Activated CD8-positive, alpha-beta T cell treated with anti-CD3 and anti-CD28 coated beads for 36 hours (primary cell): ENCODE measurements around the gene FNIP2. TPM values are rescaled to one million over a fixed set of nuclear protein-coding genes. Genes with fewer than 3 reads are reported as not detected.

Experiments
- ATAC-seq: fragments of 200-7000 bp; cut with Tn5 transposase; one replicate; pipeline ENCODE4 v1.10.0; 2021; ENCODE audit warnings: mild to moderate bottlenecking, moderate library complexity
- CTCF ChIA-PET: fragments of 350-600 bp; sonication (Branson Sonifier 250); formaldehyde crosslinking; loops from one replicate; lab custom pipeline; 2021; ENCODE audit warnings: antibody characterized with exemption; lab: Charles Lee
- POLR2A ChIA-PET: fragments of 350-600 bp; sonication (Branson Sonifier 250); formaldehyde crosslinking; loops from one replicate; lab custom pipeline; 2021; ENCODE audit warnings: antibody characterized with exemption; lab: Charles Lee
- DNase-seq: peaks from one replicate; pipeline ENCODE4 v3.0.0-alpha.2; 2020
- H3K27ac Mint-ChIP-seq: one replicate; pipeline ENCODE4 v1.8.0; 2021; ENCODE audit warnings: mild to moderate bottlenecking, mixed read lengths
- H3K27me3 Mint-ChIP-seq: one replicate; pipeline ENCODE4 v1.8.0; 2021; ENCODE audit warnings: mixed read lengths
- H3K36me3 Mint-ChIP-seq: one replicate; pipeline ENCODE4 v1.8.0; 2021; ENCODE audit warnings: low read depth, mixed read lengths
- H3K4me1 Mint-ChIP-seq: one replicate; pipeline ENCODE4 v1.8.0; 2021; ENCODE audit warnings: low read depth, mixed read lengths
- H3K4me3 Mint-ChIP-seq: one replicate; pipeline ENCODE4 v1.8.0; 2021; ENCODE audit warnings: mild to moderate bottlenecking, moderate library complexity, mixed read lengths
- H3K9me3 Mint-ChIP-seq: one replicate; pipeline ENCODE4 v1.8.0; 2021; ENCODE audit warnings: mixed read lengths
- intact Hi-C: fragments of 100-400 bp; cut with micrococcal nuclease; formaldehyde crosslinking; loops from one replicate; pipeline ENCODE4 v1.10.0; 2022
- total RNA-seq, 2 experiments: library from RNA; stranded (reverse); gene quantifications; one replicate each; pipeline ENCODE4 v1.2.3, GENCODE V29; 2021
- TF ChIP-seq, protein P1 (sequence below): fragments of 200-600 bp; IDR thresholded peaks from one replicate; pipeline ENCODE4 v1.8.0; 2022; ENCODE audit warnings: antibody characterized with exemption, mild to moderate bottlenecking

The FNIP2 gene
- total RNA-seq, 2 experiments from 2014 or later = 11.2 to 11.7 TPM

DNA sequence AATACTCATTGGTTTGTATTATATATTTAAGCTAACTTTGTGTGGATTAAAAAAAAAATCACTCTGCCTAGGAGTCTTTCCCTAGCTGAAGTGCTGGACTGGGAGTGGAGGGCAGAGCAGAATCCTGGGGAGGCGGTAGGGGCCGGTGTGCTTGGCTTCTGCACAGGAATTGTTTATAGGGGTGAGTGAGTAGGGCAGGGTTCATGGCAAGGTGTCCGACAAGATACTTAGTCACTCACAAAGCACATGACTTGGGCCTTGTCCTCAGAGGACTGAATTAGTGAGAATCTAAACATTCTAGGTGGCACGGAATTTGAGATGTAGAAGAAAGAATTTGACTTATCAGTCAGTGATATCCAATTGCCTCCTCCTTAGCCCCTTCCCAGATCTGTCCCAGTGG lies 32.2 kb downstream of the FNIP2 start:
- H3K27me3 Mint-ChIP-seq = no peaks in the 10 kb centered on the region
- POLR2A ChIA-PET = no interaction called here
- peaks cover 8% of the 10 kb centered on the region for H3K4me1 Mint-ChIP-seq
- no peak overlapping the region for H3K4me3 Mint-ChIP-seq
- H3K27ac Mint-ChIP-seq = no peak overlapping the region
- intact Hi-C loops = no loop called here
- H3K9me3 Mint-ChIP-seq = no peaks in the 10 kb centered on the region
- no peak for ATAC-seq
- CTCF ChIA-PET = no interaction called here
- TF ChIP-seq, protein P1, sequence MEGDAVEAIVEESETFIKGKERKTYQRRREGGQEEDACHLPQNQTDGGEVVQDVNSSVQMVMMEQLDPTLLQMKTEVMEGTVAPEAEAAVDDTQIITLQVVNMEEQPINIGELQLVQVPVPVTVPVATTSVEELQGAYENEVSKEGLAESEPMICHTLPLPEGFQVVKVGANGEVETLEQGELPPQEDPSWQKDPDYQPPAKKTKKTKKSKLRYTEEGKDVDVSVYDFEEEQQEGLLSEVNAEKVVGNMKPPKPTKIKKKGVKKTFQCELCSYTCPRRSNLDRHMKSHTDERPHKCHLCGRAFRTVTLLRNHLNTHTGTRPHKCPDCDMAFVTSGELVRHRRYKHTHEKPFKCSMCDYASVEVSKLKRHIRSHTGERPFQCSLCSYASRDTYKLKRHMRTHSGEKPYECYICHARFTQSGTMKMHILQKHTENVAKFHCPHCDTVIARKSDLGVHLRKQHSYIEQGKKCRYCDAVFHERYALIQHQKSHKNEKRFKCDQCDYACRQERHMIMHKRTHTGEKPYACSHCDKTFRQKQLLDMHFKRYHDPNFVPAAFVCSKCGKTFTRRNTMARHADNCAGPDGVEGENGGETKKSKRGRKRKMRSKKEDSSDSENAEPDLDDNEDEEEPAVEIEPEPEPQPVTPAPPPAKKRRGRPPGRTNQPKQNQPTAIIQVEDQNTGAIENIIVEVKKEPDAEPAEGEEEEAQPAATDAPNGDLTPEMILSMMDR = no peak
- no peak for DNase-seq
- H3K36me3 Mint-ChIP-seq = peaks cover 1% of the 10 kb centered on the region

DNA sequence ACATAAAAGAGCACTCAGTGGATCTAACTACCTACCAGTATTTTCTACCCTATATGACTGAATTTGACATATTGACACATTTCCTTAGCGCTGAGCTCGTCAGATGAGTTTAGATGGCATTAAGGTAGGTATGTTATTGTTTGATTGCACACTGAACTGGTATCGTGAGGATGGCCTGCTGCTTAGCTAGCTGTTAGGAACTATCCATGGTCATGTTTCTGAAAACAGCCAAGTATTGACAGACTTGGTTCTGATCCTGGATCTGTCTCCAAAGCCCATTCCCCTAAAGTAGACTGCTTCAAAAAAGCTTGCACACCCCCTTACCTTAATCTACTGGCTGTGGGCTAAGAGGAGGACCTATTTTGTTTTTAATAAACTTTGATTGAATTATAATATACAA lies 32.9 kb downstream of the FNIP2 start:
- POLR2A ChIA-PET = no interaction called here
- DNase-seq (no peak), ATAC-seq (no peak)
- H3K4me3 Mint-ChIP-seq = no peak overlapping the region
- CTCF ChIA-PET = no interaction called here
- H3K36me3 Mint-ChIP-seq = no peaks in the 10 kb centered on the region
- H3K4me1 Mint-ChIP-seq = peaks cover 8% of the 10 kb centered on the region
- TF ChIP-seq, protein P1 = no peak
- no peaks in the 10 kb centered on the region for H3K27me3 Mint-ChIP-seq
- no peak overlapping the region for H3K27ac Mint-ChIP-seq
- no peaks in the 10 kb centered on the region for H3K9me3 Mint-ChIP-seq
- intact Hi-C loops = no loop called here

DNA sequence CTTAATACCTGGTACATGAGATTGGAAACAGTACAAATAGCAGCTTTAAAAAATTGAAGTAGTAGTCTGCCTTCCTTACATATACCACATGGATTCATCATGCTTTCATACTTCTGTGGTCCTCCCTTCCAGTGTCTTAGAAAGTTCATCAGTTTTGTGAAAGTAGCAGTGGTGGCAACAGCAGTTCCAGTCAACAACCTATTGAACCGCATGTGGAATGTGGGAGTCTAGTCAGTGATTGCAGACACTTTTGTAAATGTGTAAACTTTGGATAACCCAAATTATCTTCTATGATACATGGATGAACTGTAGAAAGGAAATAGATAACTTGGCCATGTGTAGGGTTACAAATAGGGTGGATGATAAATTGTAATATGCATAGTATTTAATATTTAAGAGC lies 34.1 kb downstream of the FNIP2 start:
- POLR2A ChIA-PET = no interaction called here
- Mint-ChIP-seq H3K36me3 (no peaks in the 10 kb centered on the region), H3K27ac (no peak overlapping the region), H3K4me1 (peaks cover 8% of the 10 kb centered on the region), H3K27me3 (no peaks in the 10 kb centered on the region), H3K9me3 (no peaks in the 10 kb centered on the region), H3K4me3 (no peak overlapping the region)
- DNase-seq = no peak
- CTCF ChIA-PET = no interaction called here
- intact Hi-C loops = no loop called here
- TF ChIP-seq, protein P1 = no peak
- ATAC-seq = no peak

DNA sequence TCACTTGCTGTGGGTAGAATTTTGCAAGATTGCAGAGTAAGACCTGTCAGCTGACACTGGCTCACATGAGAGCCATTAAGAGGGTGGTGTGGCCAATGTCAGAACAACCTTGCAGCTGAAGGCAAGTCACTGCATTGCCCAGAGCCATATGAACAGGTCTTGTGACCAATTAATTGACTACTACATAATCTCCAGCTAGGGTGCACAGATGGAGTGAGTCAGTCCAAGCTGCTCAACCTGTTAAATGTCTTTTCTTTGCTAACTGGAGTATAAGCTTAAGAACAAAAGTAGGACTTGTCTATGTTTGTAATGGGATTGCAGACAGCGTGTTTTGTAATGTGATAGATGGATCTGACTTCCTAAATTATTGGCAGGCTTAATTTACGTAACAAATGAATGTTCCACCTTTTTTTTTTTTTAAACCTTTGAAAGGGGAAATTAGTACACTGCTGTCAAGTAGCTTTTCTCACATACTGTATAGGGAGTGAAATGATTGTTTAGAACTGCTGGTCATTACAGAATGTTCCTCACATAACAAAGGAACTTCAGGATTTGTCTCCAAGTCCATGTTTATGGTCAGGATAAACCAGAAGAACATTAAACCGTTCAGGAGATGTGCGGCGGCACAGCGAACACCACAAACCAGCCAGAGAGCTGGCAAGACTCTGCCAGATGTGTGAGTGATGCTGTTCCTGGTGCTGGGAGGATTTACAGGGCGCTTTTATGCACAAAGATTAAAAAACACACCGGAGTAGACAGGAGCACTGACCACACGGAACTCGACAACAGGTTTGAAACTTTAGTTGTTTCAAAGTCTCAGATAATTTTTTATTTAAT lies 37.0 kb downstream of the FNIP2 start:
- Mint-ChIP-seq H3K4me3 (no peak overlapping the region), H3K9me3 (no peaks in the 10 kb centered on the region), H3K27me3 (no peaks in the 10 kb centered on the region), H3K4me1 (peaks cover 28% of the 10 kb centered on the region), H3K27ac (no peak overlapping the region), H3K36me3 (no peaks in the 10 kb centered on the region)
- intact Hi-C loops = no loop called here
- TF ChIP-seq, protein P1 = no peak
- DNase-seq = no peak
- no peak for ATAC-seq
- ChIA-PET POLR2A (interaction anchor here (0.9 kb wide), 1 partner anchor 20 kb away, joined by 3 read pairs; no protein-coding TSS in a partner anchor), CTCF (interaction anchor here (1.1 to 1.5 kb wide), 2 partner anchors 44 to 46 kb away, joined by 3 to 4 read pairs; no protein-coding TSS in a partner anchor)

DNA sequence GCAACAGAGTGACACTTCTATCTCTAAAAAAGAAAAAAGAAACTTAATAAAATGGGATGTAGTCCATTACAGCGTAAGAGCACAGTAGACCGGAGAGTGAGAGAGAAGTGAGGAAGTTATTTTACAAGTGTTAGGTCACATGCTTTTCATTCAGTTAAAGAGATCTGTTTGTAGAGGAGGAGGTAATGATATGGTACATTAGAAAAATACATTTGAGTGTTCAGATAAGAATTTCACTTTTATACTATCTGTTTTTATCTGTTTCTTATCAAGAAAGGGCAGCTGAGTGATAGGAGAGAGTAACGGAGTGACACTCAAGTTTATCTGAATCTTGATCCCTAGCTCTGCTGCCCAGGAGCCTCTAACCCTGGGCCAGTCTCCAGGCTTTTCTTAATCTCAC lies 38.9 kb downstream of the FNIP2 start:
- H3K27ac Mint-ChIP-seq = no peak overlapping the region
- DNase-seq (no peak), ATAC-seq (no peak)
- no peaks in the 10 kb centered on the region for H3K9me3 Mint-ChIP-seq
- H3K36me3 Mint-ChIP-seq = no peaks in the 10 kb centered on the region
- POLR2A ChIA-PET = no interaction called here
- no peaks in the 10 kb centered on the region for H3K27me3 Mint-ChIP-seq
- peaks cover 40% of the 10 kb centered on the region for H3K4me1 Mint-ChIP-seq
- intact Hi-C loops = no loop called here
- TF ChIP-seq, protein P1 = no peak
- CTCF ChIA-PET = no interaction called here
- no peak overlapping the region for H3K4me3 Mint-ChIP-seq
